Vagina (tissue), 2 donors: ENCODE results near the gene LIPM.

ENCODE experiments used
- CTCF ChIP-seq, 3 experiments: fragments of 450-650 bp in 2 of 3; fragments of 200-600 bp in 1 of 3; sonication (generic) in 1 of 3; IDR thresholded peaks; one replicate each; pipeline ENCODE4 v1.5.1; 2017 to 2019; ENCODE audit warnings: antibody characterized with exemption in 3 of 3, mild to moderate bottlenecking in 2 of 3, moderate library complexity in 2 of 3
- POLR2A ChIP-seq, 2 donors: fragments of 450-650 bp; IDR thresholded peaks; one replicate each; pipeline ENCODE4 v1.6.1; 2017; ENCODE audit warnings: antibody characterized with exemption in 2 of 2, mild to moderate bottlenecking in 2 of 2, moderate library complexity in 2 of 2
- POLR2AphosphoS5 ChIP-seq, 2 donors: sonication (generic); formaldehyde crosslinking; IDR thresholded peaks; one replicate each; pipeline ENCODE4 v1.9.0; 2017; ENCODE audit warnings: antibody characterized with exemption in 2 of 2, mild to moderate bottlenecking in 2 of 2, low read depth in 1 of 2; ENCODE audit not compliant: insufficient read depth in 1 of 2

DNA sequence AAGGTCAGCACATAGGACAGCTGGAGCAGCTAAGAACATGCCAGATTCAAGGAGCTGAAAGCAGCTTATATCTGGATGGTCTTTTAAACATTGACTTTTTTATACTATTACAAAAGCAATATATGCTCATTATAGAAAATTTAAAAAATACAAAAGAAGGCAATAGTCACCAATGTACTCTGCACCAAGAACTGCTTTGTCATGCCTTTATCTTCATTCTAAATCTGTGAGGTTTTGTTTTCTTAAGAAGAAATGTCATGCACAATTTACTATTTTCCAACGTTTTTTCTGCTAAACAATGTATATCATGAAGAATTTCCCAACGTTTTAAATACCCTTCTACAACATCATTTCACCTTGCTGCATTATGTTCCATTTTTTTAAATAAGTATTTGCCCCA lies 2.8 kb downstream of the LIPM start:
- TF ChIP-seq POLR2AphosphoS5 (IDR thresholded peaks at IDR 0.05; ENCODE audit: insufficient read depth in 1 of 2, low read depth in 1 of 2): no peak
- TF ChIP-seq CTCF (IDR thresholded peaks at IDR 0.05): no peak
- TF ChIP-seq POLR2A (IDR thresholded peaks at IDR 0.05): no peak
